Effector memory CD4-positive, alpha-beta T cell (primary cell): Measurements from ENCODE around the gene GLT6D1.

Source experiments
- DNase-seq, 3 donors: peaks; one replicate each; pipeline ENCODE4 v3.0.0-alpha.2; 2020
- H3K27ac ChIP-seq: 2 replicates; pipeline ENCODE4 v1.7.0; 2013; ENCODE audit warnings: mild to moderate bottlenecking, low read length, moderate library complexity; ENCODE audit not compliant: insufficient read depth, poor library complexity, severe bottlenecking
- H3K27me3 ChIP-seq: replicated peaks from 2 replicates; pipeline ENCODE4 v1.7.0; 2013; ENCODE audit warnings: mild to moderate bottlenecking, low read length; ENCODE audit not compliant: insufficient read depth, control insufficient read depth, poor library complexity, severe bottlenecking
- H3K36me3 ChIP-seq: 2 replicates; pipeline ENCODE4 v1.7.0; 2013; ENCODE audit warnings: mild to moderate bottlenecking, low read length, moderate library complexity; ENCODE audit not compliant: control insufficient read depth, insufficient read depth
- H3K4me1 ChIP-seq: 2 replicates; pipeline ENCODE4 v1.7.0; 2013; ENCODE audit warnings: low read length, mild to moderate bottlenecking; ENCODE audit not compliant: control insufficient read depth, insufficient read depth, poor library complexity, severe bottlenecking
- H3K4me3 ChIP-seq: 2 replicates; pipeline ENCODE4 v1.7.0; 2013; ENCODE audit warnings: low read length, low read depth, mild to moderate bottlenecking; ENCODE audit not compliant: insufficient read depth, poor library complexity, severe bottlenecking
- H3K9me3 ChIP-seq: 2 replicates; pipeline ENCODE4 v1.7.0; 2013; ENCODE audit warnings: mild to moderate bottlenecking, low read length, moderate library complexity; ENCODE audit not compliant: control insufficient read depth

The GLT6D1 gene

GRCh38 chr9:135600296-135600817 is 39.0 kb downstream of the GLT6D1 start:
- Histone ChIP-seq H3K27ac (no peak overlapping the region), H3K36me3 (no peaks in the 10 kb centered on the region), H3K4me1 (no peaks in the 10 kb centered on the region), H3K9me3 (no peaks in the 10 kb centered on the region), H3K27me3 (no peaks in the 10 kb centered on the region), H3K4me3 (no peak overlapping the region)
- DNase-seq = no peak

- Histone ChIP-seq H3K9me3 (no peaks in the 10 kb centered on the region), H3K27ac (no peak overlapping the region), H3K4me1 (no peaks in the 10 kb centered on the region), H3K4me3 (no peak overlapping the region), H3K36me3 (no peaks in the 10 kb centered on the region), H3K27me3 (no peaks in the 10 kb centered on the region)
- no peak for DNase-seq
Measured at GRCh38 chr9:135596211-135596610, 43.1 kb downstream of the GLT6D1 start.

GRCh38 chr9:135592625-135593024 is 46.7 kb downstream of the GLT6D1 start:
- H3K4me3 ChIP-seq = no peak overlapping the region
- no peaks in the 10 kb centered on the region for H3K36me3 ChIP-seq
- no peaks in the 10 kb centered on the region for H3K4me1 ChIP-seq
- H3K9me3 ChIP-seq = no peaks in the 10 kb centered on the region
- no peak overlapping the region for H3K27ac ChIP-seq
- H3K27me3 ChIP-seq = no peaks in the 10 kb centered on the region
- DNase-seq = no peak

GRCh38 chr9:135592331-135592590 is 47.1 kb downstream of the GLT6D1 start:
- Histone ChIP-seq H3K36me3 (no peaks in the 10 kb centered on the region), H3K9me3 (no peaks in the 10 kb centered on the region), H3K4me1 (no peaks in the 10 kb centered on the region), H3K27me3 (no peaks in the 10 kb centered on the region), H3K4me3 (no peak overlapping the region), H3K27ac (no peak overlapping the region)
- no peak for DNase-seq

- no peak for DNase-seq
- H3K9me3 ChIP-seq = no peaks in the 10 kb centered on the region
- H3K27ac ChIP-seq = no peak overlapping the region
- H3K4me1 ChIP-seq = no peaks in the 10 kb centered on the region
- no peak overlapping the region for H3K4me3 ChIP-seq
- no peaks in the 10 kb centered on the region for H3K27me3 ChIP-seq
- no peaks in the 10 kb centered on the region for H3K36me3 ChIP-seq
Measured at GRCh38 chr9:135591506-135592330, 47.6 kb downstream of the GLT6D1 start.

- Histone ChIP-seq H3K9me3 (no peaks in the 10 kb centered on the region), H3K36me3 (no peaks in the 10 kb centered on the region), H3K27ac (no peak overlapping the region), H3K4me3 (no peak overlapping the region), H3K4me1 (no peaks in the 10 kb centered on the region), H3K27me3 (no peaks in the 10 kb centered on the region)
- DNase-seq = no peak
Measured at GRCh38 chr9:135590486-135591079, 48.8 kb downstream of the GLT6D1 start.

GRCh38 chr9:135589596-135590485 is 49.5 kb downstream of the GLT6D1 start:
- no peaks in the 10 kb centered on the region for H3K36me3 ChIP-seq
- no peak for DNase-seq

GRCh38 chr9:135588886-135589595 is 50.3 kb downstream of the GLT6D1 start:
- no peaks in the 10 kb centered on the region for H3K36me3 ChIP-seq
- H3K27me3 ChIP-seq = no peaks in the 10 kb centered on the region
- H3K4me1 ChIP-seq = no peaks in the 10 kb centered on the region
- DNase-seq = no peak
- no peaks in the 10 kb centered on the region for H3K9me3 ChIP-seq
- no peak overlapping the region for H3K27ac ChIP-seq
- no peak overlapping the region for H3K4me3 ChIP-seq

More at GRCh38 chr9:135589596-135590485, 49.5 kb downstream of the GLT6D1 start:
- Histone ChIP-seq H3K4me1 (no peaks in the 10 kb centered on the region), H3K9me3 (no peaks in the 10 kb centered on the region), H3K4me3 (no peak overlapping the region), H3K27ac (no peak overlapping the region), H3K27me3 (no peaks in the 10 kb centered on the region)

GRCh38 chr9:135588371-135588770 is 51.0 kb downstream of the GLT6D1 start:
- Histone ChIP-seq H3K27ac (no peak overlapping the region), H3K27me3 (no peaks in the 10 kb centered on the region), H3K36me3 (no peaks in the 10 kb centered on the region), H3K4me3 (no peak overlapping the region), H3K4me1 (no peaks in the 10 kb centered on the region), H3K9me3 (no peaks in the 10 kb centered on the region)
- DNase-seq = no peak
